Osteoblast (primary cell): Measurements from ENCODE around the gene SFRP5. TPM values are rescaled to one million over a fixed set of nuclear protein-coding genes. Genes with fewer than 3 reads are reported as not detected.

Experiments used
- DNase-seq: peaks from one replicate; pipeline ENCODE4 v3.0.0; 2011; ENCODE audit warnings: low spot score, mixed read lengths; ENCODE audit not compliant: insufficient read length; ENCODE audit errors: missing footprints
- H2AFZ ChIP-seq: 2 replicates; pipeline ENCODE4 v1.6.0; 2011; ENCODE audit warnings: mild to moderate bottlenecking, low read length
- H3K27ac ChIP-seq: 2 replicates; pipeline ENCODE4 v1.5.1; 2011; ENCODE audit warnings: mild to moderate bottlenecking, low read depth, low read length, moderate library complexity
- H3K27me3 ChIP-seq: 2 replicates; pipeline ENCODE4 v1.6.0; 2012; ENCODE audit warnings: mild to moderate bottlenecking, control low read depth, inconsistent platforms, low read length, moderate library complexity; ENCODE audit not compliant: insufficient read depth
- H3K36me3 ChIP-seq: 2 replicates; pipeline ENCODE4 v1.5.1; 2011; ENCODE audit warnings: mild to moderate bottlenecking, low read length, control low read depth, moderate library complexity; ENCODE audit not compliant: insufficient read depth
- H3K4me1 ChIP-seq: 2 replicates; pipeline ENCODE4 v1.5.1; 2011; ENCODE audit warnings: mild to moderate bottlenecking, low read length, control low read depth, moderate library complexity; ENCODE audit not compliant: insufficient read depth
- H3K4me2 ChIP-seq: 2 replicates; pipeline ENCODE4 v1.6.0; 2011; ENCODE audit warnings: mild to moderate bottlenecking, low read length; ENCODE audit not compliant: insufficient read depth
- H3K4me3 ChIP-seq: fragments of 200-600 bp; sonication (generic); 3 replicates; pipeline ENCODE4 v1.5.1; 2012; ENCODE audit warnings: mild to moderate bottlenecking, low read length, inconsistent platforms; ENCODE audit not compliant: insufficient read depth
- H3K79me2 ChIP-seq: 2 replicates; pipeline ENCODE4 v1.6.0; 2012; ENCODE audit warnings: mild to moderate bottlenecking, low read length, control low read depth, inconsistent platforms; ENCODE audit not compliant: insufficient read depth
- H3K9me3 ChIP-seq: 2 replicates; pipeline ENCODE4 v1.5.1; 2011; ENCODE audit warnings: low read depth, low read length, control low read depth
- H4K20me1 ChIP-seq: 2 replicates; pipeline ENCODE4 v1.6.0; 2012; ENCODE audit warnings: mild to moderate bottlenecking, low read length, control low read depth; ENCODE audit not compliant: insufficient read depth
- total RNA-seq: library from RNA; depleted of rRNA; stranded (reverse); fragments of >200 nt; gene quantifications from 2 replicates; pipeline ENCODE4 v1.2.3, GENCODE V29; 2012
- TF ChIP-seq, protein P1 (sequence below): IDR thresholded peaks from 2 replicates; pipeline ENCODE4 v1.5.1; 2011; ENCODE audit warnings: mild to moderate bottlenecking, low read depth, low read length, moderate library complexity; ENCODE audit errors: extremely low read depth

The SFRP5 gene
- total RNA-seq, 1 donor, result not detected

DNA sequence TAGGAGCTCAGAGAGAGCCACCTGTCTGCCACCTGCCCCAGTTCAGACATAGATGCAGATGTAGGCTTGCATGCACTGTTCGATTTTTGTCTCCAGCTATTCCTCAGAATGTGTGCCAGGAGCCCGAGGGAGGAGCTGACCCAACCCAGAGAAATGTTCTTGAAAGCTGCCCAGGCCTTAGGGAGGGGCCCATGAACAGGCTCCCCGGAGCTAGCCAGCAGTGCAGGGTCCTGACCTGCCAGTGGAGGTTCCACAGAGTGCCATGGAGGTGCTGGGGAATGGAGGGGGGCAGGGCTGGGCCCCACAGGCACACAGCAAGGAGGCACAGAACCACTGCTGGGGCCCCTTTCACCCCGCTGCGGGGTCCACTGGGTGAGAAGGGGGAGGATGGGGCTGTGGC is 29.6 kb upstream of the SFRP5 start:
- DNase-seq, result no peak
- Histone ChIP-seq H3K27ac (no peak overlapping the region), H3K79me2 (no peaks in the 10 kb centered on the region), H3K27me3 (no peaks in the 10 kb centered on the region), H2AFZ (no peak overlapping the region), H3K9me3 (peaks cover 14% of the 10 kb centered on the region), H3K4me1 (no peaks in the 10 kb centered on the region), H3K36me3 (no peaks in the 10 kb centered on the region), H3K4me2 (no peak overlapping the region), H4K20me1 (no peaks in the 10 kb centered on the region), H3K4me3 (no peak overlapping the region)
- TF ChIP-seq, protein P1, sequence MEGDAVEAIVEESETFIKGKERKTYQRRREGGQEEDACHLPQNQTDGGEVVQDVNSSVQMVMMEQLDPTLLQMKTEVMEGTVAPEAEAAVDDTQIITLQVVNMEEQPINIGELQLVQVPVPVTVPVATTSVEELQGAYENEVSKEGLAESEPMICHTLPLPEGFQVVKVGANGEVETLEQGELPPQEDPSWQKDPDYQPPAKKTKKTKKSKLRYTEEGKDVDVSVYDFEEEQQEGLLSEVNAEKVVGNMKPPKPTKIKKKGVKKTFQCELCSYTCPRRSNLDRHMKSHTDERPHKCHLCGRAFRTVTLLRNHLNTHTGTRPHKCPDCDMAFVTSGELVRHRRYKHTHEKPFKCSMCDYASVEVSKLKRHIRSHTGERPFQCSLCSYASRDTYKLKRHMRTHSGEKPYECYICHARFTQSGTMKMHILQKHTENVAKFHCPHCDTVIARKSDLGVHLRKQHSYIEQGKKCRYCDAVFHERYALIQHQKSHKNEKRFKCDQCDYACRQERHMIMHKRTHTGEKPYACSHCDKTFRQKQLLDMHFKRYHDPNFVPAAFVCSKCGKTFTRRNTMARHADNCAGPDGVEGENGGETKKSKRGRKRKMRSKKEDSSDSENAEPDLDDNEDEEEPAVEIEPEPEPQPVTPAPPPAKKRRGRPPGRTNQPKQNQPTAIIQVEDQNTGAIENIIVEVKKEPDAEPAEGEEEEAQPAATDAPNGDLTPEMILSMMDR, result no peak

DNA sequence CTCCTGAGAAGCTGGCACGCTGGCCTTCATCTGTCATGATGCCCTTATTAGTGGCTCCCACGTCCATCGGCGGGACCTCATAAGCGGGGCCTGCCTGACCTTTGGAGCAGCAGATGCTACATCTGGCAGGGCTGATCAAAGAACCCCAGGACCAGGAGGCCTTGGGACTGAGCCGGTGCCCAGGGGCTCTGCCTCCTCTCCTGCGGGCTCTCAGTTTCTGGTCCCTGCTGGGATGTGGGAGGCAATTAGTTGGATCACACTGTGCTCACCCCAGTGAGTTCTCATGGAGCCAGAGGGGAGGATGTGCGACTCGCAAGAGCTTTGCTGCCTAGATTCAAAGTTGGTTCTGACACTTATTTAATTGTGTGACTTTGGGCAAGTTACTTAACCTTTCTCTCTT is 28.7 kb upstream of the SFRP5 start:
- no peaks in the 10 kb centered on the region for H3K27me3 ChIP-seq
- TF ChIP-seq, protein P1, result no peak
- peak; percentile 53 for DNase-seq
- no peak overlapping the region for H3K4me2 ChIP-seq
- no peaks in the 10 kb centered on the region for H3K79me2 ChIP-seq
- H3K4me3 ChIP-seq, result no peak overlapping the region
- H3K36me3 ChIP-seq, result no peaks in the 10 kb centered on the region
- H3K4me1 ChIP-seq, result no peaks in the 10 kb centered on the region
- no peaks in the 10 kb centered on the region for H4K20me1 ChIP-seq
- no peak overlapping the region for H2AFZ ChIP-seq
- no peak overlapping the region for H3K27ac ChIP-seq
- peaks cover 14% of the 10 kb centered on the region for H3K9me3 ChIP-seq

DNA sequence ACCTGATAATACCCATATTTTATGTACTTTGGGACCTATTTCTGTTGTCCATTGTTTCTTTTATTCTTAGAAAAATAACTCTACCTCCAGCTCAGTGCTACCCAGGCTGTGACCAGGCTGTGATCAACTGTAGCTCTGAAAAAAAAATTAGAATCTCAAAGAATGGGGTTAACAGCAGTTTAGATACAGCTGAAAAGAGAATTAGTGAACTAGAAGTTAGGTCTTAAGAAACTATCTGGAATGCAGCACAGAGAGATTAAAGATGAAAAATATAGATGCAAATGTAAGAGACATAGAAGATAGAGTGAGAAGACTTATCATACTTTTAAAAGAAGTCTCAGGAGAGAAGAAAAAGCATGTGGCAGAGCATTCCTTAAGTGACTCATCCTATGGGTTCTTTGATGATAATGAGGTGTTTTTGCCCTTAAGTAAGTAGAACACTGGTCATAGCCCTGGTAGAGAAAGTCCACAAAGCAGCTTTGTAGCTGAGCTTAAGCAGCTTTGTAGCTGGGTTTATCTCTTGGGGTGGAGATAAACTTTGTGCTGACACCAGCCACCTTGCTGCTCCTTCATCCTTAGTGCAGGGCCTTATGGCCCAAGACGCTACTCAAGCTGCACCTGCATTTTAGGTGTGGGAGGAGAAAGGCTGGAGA is 27.3 kb upstream of the SFRP5 start:
- no peak overlapping the region for H2AFZ ChIP-seq

DNA sequence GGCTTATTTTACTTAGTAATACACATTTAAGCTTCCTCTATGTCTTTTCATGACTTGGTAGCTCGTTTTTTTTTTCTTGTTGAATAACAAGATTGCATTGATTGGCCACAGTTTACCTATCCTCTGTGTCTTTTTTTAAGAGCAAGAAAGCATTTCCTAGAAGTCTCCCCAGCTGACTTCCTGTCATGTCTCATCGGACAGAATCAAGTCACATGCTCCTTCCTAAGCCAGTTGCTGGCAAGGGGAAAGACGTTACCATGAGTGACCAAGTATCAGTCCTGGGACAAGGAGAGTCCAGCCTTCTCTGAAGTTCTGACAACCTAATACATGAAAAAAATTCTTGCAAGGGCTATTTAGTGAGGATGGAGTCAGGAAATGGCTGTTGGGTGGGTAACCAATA is 24.9 kb upstream of the SFRP5 start:
- Histone ChIP-seq H3K27ac (no peak overlapping the region), H4K20me1 (no peaks in the 10 kb centered on the region)
- DNase-seq, result peak; percentile 50

More for the DNA sequence above, 27.3 kb upstream of the SFRP5 start:
- H3K4me1 ChIP-seq, result no peaks in the 10 kb centered on the region
- H3K36me3 ChIP-seq, result no peaks in the 10 kb centered on the region
- DNase-seq, result no peak
- H3K4me3 ChIP-seq, result no peak overlapping the region
- peaks cover 14% of the 10 kb centered on the region for H3K9me3 ChIP-seq
- TF ChIP-seq, protein P1, result no peak
- H4K20me1 ChIP-seq, result no peaks in the 10 kb centered on the region
- H3K27me3 ChIP-seq, result no peaks in the 10 kb centered on the region
- H3K79me2 ChIP-seq, result no peaks in the 10 kb centered on the region
- H3K27ac ChIP-seq, result no peak overlapping the region
- H3K4me2 ChIP-seq, result no peak overlapping the region

More for the DNA sequence above, 24.9 kb upstream of the SFRP5 start:
- TF ChIP-seq, protein P1, result no peak
- Histone ChIP-seq H3K36me3 (no peaks in the 10 kb centered on the region), H3K4me1 (no peaks in the 10 kb centered on the region), H3K79me2 (no peaks in the 10 kb centered on the region), H3K27me3 (peaks cover 2% of the 10 kb centered on the region), H3K4me2 (no peak overlapping the region), H2AFZ (no peak overlapping the region), H3K4me3 (no peak overlapping the region), H3K9me3 (peaks cover 14% of the 10 kb centered on the region)
